ENCODE results near the gene TM2D1.
"Not testable (repeated sequence)": the region's sequence is repeated elsewhere in the genome, so short reads cannot be mapped to it uniquely, and the experiment has no call there.

Gene TM2D1

DNA sequence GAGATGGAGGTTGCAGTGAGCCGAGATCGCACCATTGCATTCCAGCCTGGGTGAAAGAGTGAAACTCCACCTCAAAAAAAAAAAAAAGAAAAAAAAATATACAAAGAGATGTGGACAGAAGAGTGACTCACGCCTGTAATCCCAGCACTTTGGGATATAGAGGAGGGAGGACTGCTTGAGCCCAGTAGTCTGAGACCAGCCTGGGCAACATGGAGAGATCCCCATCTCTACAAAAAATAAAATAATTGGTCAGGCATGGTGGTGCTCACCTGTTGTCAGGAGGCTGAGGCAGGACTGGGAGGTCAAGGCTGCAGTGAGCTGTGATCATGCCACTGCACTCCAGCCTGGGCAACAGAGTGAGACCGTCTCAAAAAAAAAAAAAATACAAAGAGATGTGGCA, 13.7 kb downstream of the TM2D1 start:
- H3K36me3 ChIP-seq (ENCODE audit: insufficient read depth, low read length); H3K9ac ChIP-seq (ENCODE audit: low read length); H3K27me3 ChIP-seq (ENCODE audit: control insufficient read depth in 1 of 2, insufficient read depth in 2 of 2, low read length in 2 of 2); H3K4me1 ChIP-seq (ENCODE audit: insufficient read depth, low read length); H3K27ac ChIP-seq (ENCODE audit: low read depth, low read length); H3K4me3 ChIP-seq (ENCODE audit: low read depth in 1 of 2, low read length in 2 of 2); H3K9me3 ChIP-seq (ENCODE audit: low read length): not testable (repeated sequence)

DNA sequence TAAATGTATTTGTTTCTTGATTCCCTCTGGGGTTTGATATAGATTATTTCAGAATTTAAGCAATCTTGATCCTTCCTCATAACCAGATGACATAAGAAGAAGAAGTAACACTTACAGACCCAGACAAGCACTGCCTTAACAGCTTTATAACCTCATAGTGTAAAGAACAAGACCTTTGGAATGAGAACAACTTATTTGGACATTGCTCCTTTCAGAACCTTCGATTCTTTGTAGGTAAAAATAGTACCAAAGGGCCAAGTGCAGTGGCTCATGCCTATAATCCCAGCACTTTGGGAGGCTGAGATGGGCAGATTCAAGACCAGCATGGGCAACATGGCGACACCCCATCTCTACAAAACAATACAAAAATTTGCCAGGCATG, 15.0 kb downstream of the TM2D1 start:
- H3K9ac ChIP-seq (ENCODE audit: low read length): no peak overlapping the region
- H3K4me3 ChIP-seq (ENCODE audit: low read depth in 1 of 2, low read length in 2 of 2): no peak overlapping the region
- no peaks in the 10 kb centered on the region for H3K27me3 ChIP-seq (ENCODE audit: control insufficient read depth in 1 of 2, insufficient read depth in 2 of 2, low read length in 2 of 2)
- H3K36me3 ChIP-seq (ENCODE audit: insufficient read depth, low read length): peaks cover 14% of the 10 kb centered on the region
- no peaks in the 10 kb centered on the region for H3K4me1 ChIP-seq (ENCODE audit: insufficient read depth, low read length)
- no peak overlapping the region for H3K27ac ChIP-seq (ENCODE audit: low read depth, low read length)
- H3K9me3 ChIP-seq (ENCODE audit: low read length): no peaks in the 10 kb centered on the region

- Histone ChIP-seq H3K36me3 (ENCODE audit: insufficient read depth, low read length) (peaks cover 14% of the 10 kb centered on the region), H3K27me3 (ENCODE audit: control insufficient read depth in 1 of 2, insufficient read depth in 2 of 2, low read length in 2 of 2) (no peaks in the 10 kb centered on the region), H3K4me3 (ENCODE audit: low read depth in 1 of 2, low read length in 2 of 2) (no peak overlapping the region), H3K9me3 (ENCODE audit: low read length) (no peaks in the 10 kb centered on the region), H3K9ac (ENCODE audit: low read length) (no peak overlapping the region), H3K4me1 (ENCODE audit: insufficient read depth, low read length) (no peaks in the 10 kb centered on the region), H3K27ac (ENCODE audit: low read depth, low read length) (no peak overlapping the region)
These were observed 15.7 kb downstream of the TM2D1 start for GRCh38 chr1:61708953-61709907.

- no peak overlapping the region for H3K27ac ChIP-seq (ENCODE audit: low read depth, low read length)
- no peak overlapping the region for H3K9ac ChIP-seq (ENCODE audit: low read length)
- no peaks in the 10 kb centered on the region for H3K27me3 ChIP-seq (ENCODE audit: control insufficient read depth in 1 of 2, insufficient read depth in 2 of 2, low read length in 2 of 2)
- no peaks in the 10 kb centered on the region for H3K9me3 ChIP-seq (ENCODE audit: low read length)
- H3K36me3 ChIP-seq (ENCODE audit: insufficient read depth, low read length): peaks cover 8% of the 10 kb centered on the region
- H3K4me1 ChIP-seq (ENCODE audit: insufficient read depth, low read length): peaks cover 12% of the 10 kb centered on the region
- no peak overlapping the region for H3K4me3 ChIP-seq (ENCODE audit: low read depth in 1 of 2, low read length in 2 of 2)
These were observed 24.8 kb downstream of the TM2D1 start for GRCh38 chr1:61699911-61700851.

DNA sequence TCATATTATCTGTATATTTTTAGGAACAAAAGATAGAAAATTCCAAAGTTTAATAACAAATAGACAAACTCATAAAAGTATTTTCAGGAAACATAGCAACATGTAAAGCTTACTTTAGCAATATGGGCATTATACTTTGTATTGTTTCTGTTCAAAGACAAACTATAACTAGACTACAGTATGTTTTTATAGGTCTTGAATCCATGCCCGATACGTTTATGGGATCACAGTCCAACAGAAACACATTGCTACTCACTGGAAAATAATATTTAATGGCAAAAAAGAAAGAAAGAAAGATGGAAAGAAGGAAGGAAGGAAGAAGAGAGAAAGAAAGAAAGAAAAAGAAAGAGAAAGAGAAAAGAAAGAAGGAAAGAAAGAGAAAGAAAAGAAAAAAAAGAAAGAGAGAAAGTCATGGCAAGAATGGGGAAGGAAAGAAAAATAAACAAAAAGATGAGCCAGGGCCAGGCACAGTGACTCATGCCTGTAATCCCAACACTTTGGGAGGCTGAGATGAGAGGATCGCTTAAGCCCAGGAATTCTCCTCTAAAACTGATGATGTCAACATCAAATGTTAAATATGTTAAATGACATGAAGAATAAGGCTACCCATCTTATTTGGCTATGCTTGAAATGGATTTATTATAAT, 32.7 kb downstream of the TM2D1 start:
- Histone ChIP-seq H3K4me1 (ENCODE audit: insufficient read depth, low read length) (no peaks in the 10 kb centered on the region), H3K9me3 (ENCODE audit: low read length) (no peaks in the 10 kb centered on the region), H3K9ac (ENCODE audit: low read length) (no peak overlapping the region), H3K27me3 (ENCODE audit: control insufficient read depth in 1 of 2, insufficient read depth in 2 of 2, low read length in 2 of 2) (no peaks in the 10 kb centered on the region), H3K27ac (ENCODE audit: low read depth, low read length) (no peak overlapping the region), H3K36me3 (ENCODE audit: insufficient read depth, low read length) (no peaks in the 10 kb centered on the region), H3K4me3 (ENCODE audit: low read depth in 1 of 2, low read length in 2 of 2) (no peak overlapping the region)

GRCh38 chr1:61687901-61688300, 37.0 kb downstream of the TM2D1 start:
- Histone ChIP-seq H3K27ac (ENCODE audit: low read depth, low read length) (no peak overlapping the region), H3K9ac (ENCODE audit: low read length) (no peak overlapping the region), H3K36me3 (ENCODE audit: insufficient read depth, low read length) (peaks cover 9% of the 10 kb centered on the region), H3K27me3 (ENCODE audit: control insufficient read depth in 1 of 2, insufficient read depth in 2 of 2, low read length in 2 of 2) (no peaks in the 10 kb centered on the region), H3K4me3 (ENCODE audit: low read depth in 1 of 2, low read length in 2 of 2) (no peak overlapping the region), H3K9me3 (ENCODE audit: low read length) (no peaks in the 10 kb centered on the region), H3K4me1 (ENCODE audit: insufficient read depth, low read length) (no peaks in the 10 kb centered on the region)

DNA sequence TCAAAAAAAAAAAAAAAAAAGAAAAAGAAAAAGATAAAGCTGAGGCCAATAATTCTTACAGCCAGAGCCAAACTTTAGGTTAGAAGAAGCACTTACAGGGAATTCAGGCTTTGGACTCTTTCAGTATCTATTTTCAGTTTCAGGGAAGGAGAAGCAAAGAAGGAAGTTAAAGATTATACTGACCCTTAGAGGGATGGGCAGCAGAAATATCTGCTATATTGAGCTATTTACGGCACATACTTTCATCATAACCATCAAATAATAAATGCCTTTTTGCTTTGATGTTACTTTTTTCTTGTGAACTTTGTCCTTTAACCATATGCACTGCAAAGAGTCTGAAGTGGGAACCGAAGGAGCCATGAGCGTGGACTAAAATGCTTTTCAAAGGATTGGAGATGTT, 42.0 kb downstream of the TM2D1 start:
- Histone ChIP-seq H3K4me1 (ENCODE audit: insufficient read depth, low read length) (no peaks in the 10 kb centered on the region), H3K4me3 (ENCODE audit: low read depth in 1 of 2, low read length in 2 of 2) (no peak overlapping the region), H3K27me3 (ENCODE audit: control insufficient read depth in 1 of 2, insufficient read depth in 2 of 2, low read length in 2 of 2) (no peaks in the 10 kb centered on the region), H3K36me3 (ENCODE audit: insufficient read depth, low read length) (peaks cover 16% of the 10 kb centered on the region), H3K9ac (ENCODE audit: low read length) (no peak overlapping the region), H3K27ac (ENCODE audit: low read depth, low read length) (no peak overlapping the region), H3K9me3 (ENCODE audit: low read length) (no peaks in the 10 kb centered on the region)

DNA sequence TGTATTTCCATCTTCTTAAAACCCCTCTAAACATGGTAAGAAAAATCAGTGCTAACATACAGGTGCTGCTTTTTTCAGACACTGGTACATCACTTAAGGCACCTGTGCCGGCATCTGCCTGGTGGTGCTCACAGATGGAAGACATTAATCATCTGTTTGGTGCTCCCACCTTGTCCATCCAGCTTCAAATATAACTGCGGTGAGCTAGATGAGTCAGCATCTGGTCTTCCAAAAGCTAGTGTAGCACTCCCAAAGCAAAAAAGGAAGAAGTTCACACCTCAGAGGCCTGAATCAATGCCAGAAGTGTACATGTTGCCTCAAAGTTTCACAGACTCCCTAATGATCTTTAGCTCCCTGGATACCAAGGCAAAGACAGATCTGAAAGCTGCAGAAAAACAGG, 44.4 kb downstream of the TM2D1 start:
- H3K4me3 ChIP-seq (ENCODE audit: low read depth in 1 of 2, low read length in 2 of 2): no peak overlapping the region
- no peaks in the 10 kb centered on the region for H3K9me3 ChIP-seq (ENCODE audit: low read length)
- H3K27me3 ChIP-seq (ENCODE audit: control insufficient read depth in 1 of 2, insufficient read depth in 2 of 2, low read length in 2 of 2): no peaks in the 10 kb centered on the region
- no peak overlapping the region for H3K9ac ChIP-seq (ENCODE audit: low read length)
- no peaks in the 10 kb centered on the region for H3K4me1 ChIP-seq (ENCODE audit: insufficient read depth, low read length)
- H3K27ac ChIP-seq (ENCODE audit: low read depth, low read length): no peak overlapping the region
- H3K36me3 ChIP-seq (ENCODE audit: insufficient read depth, low read length): peaks cover 7% of the 10 kb centered on the region

DNA sequence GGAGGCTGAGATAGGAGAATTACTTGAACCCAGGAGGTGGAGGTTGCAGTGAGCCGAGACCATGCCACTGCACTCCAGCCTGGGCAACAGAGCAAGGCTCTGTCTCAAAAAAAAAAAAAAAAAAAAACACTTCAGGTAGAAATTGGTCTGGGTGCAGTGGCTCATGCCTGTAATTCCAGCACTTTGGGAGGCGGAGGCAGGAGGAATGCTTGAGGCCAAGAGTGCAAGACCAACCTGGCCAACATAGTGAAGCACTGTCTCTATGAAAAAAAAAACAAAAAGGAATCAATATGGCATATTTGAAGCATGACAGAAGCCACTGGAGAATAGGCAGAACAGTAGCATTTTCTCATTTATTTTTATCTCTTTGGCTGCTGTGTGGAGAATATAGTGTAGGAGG, 48.1 kb downstream of the TM2D1 start:
- not testable (repeated sequence) for H3K36me3 ChIP-seq (ENCODE audit: insufficient read depth, low read length); H3K4me1 ChIP-seq (ENCODE audit: insufficient read depth, low read length); H3K27ac ChIP-seq (ENCODE audit: low read depth, low read length); H3K9ac ChIP-seq (ENCODE audit: low read length); H3K9me3 ChIP-seq (ENCODE audit: low read length); H3K4me3 ChIP-seq (ENCODE audit: low read depth in 1 of 2, low read length in 2 of 2); H3K27me3 ChIP-seq (ENCODE audit: control insufficient read depth in 1 of 2, insufficient read depth in 2 of 2, low read length in 2 of 2)

- Histone ChIP-seq H3K4me3 (ENCODE audit: low read depth in 1 of 2, low read length in 2 of 2) (no peak overlapping the region), H3K9me3 (ENCODE audit: low read length) (no peaks in the 10 kb centered on the region), H3K4me1 (ENCODE audit: insufficient read depth, low read length) (no peaks in the 10 kb centered on the region), H3K9ac (ENCODE audit: low read length) (no peak overlapping the region), H3K36me3 (ENCODE audit: insufficient read depth, low read length) (no peaks in the 10 kb centered on the region), H3K27ac (ENCODE audit: low read depth, low read length) (no peak overlapping the region), H3K27me3 (ENCODE audit: control insufficient read depth in 1 of 2, insufficient read depth in 2 of 2, low read length in 2 of 2) (no peaks in the 10 kb centered on the region)
These were observed 50.7 kb downstream of the TM2D1 start for GRCh38 chr1:61674221-61674620.

DNA sequence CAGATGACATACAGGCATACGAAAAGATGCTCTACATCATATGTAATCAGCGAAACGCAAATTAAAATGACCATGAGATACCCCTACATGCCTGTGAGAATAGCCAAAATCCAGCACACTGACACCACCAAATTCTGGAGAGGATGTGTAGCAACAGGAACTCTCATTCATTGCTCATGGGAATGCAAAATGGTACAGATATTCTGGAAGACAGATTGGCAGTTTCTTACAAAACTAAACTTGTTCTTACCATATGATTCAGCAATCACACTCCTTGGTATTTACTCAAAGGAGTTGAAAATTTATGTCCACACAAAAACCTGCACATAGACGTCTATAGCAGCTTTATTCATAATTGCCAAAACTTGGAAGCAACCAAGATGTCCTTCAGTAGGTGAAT, 52.6 kb downstream of the TM2D1 start:
- no peaks in the 10 kb centered on the region for H3K36me3 ChIP-seq (ENCODE audit: insufficient read depth, low read length)

More for the DNA sequence above, 52.6 kb downstream of the TM2D1 start:
- no peak overlapping the region for H3K9ac ChIP-seq (ENCODE audit: low read length)
- no peaks in the 10 kb centered on the region for H3K4me1 ChIP-seq (ENCODE audit: insufficient read depth, low read length)
- H3K4me3 ChIP-seq (ENCODE audit: low read depth in 1 of 2, low read length in 2 of 2): no peak overlapping the region
- no peak overlapping the region for H3K27ac ChIP-seq (ENCODE audit: low read depth, low read length)
- no peaks in the 10 kb centered on the region for H3K27me3 ChIP-seq (ENCODE audit: control insufficient read depth in 1 of 2, insufficient read depth in 2 of 2, low read length in 2 of 2)
- no peaks in the 10 kb centered on the region for H3K9me3 ChIP-seq (ENCODE audit: low read length)

Measured in muscle layer of colon (tissue), 2 donors.